ENCODE results near the gene PLXDC1. TPM values are rescaled to one million over a fixed set of nuclear protein-coding genes. Genes with fewer than 3 reads are reported as not detected.

The PLXDC1 gene
- total RNA-seq, 1 donor from 2014 or later, result 0.28 TPM

DNA sequence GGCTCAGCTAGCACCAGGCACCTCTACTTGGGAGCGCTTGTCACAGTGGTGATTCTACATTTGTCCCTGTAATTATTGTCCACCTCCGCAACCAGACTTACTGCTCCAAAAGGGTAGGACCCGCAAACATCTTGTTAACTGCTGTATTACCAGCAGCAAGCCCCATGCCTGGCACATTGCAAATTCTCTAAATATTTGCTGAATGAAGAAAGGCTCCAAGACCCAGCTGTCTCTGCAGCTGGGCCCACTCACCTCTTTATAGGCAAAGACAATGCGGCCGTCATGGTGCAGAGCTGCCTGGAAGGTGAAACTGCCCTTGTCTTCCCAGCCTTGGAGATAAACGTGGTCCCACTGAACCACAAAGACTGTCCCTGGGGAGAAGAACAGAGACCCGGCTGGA is 44.3 kb downstream of the PLXDC1 start:
- Mint-ChIP-seq H3K27me3 (ENCODE audit: low read depth) (no peaks in the 10 kb centered on the region), H3K4me3 (no peak overlapping the region), H3K36me3 (ENCODE audit: low read depth) (no peaks in the 10 kb centered on the region), H3K4me1 (peaks cover 12% of the 10 kb centered on the region), H3K9me3 (no peaks in the 10 kb centered on the region), H3K27ac (ENCODE audit: unreplicated experiment) (peak overlapping the region; percentile 71)
- TF ChIP-seq, protein P1, sequence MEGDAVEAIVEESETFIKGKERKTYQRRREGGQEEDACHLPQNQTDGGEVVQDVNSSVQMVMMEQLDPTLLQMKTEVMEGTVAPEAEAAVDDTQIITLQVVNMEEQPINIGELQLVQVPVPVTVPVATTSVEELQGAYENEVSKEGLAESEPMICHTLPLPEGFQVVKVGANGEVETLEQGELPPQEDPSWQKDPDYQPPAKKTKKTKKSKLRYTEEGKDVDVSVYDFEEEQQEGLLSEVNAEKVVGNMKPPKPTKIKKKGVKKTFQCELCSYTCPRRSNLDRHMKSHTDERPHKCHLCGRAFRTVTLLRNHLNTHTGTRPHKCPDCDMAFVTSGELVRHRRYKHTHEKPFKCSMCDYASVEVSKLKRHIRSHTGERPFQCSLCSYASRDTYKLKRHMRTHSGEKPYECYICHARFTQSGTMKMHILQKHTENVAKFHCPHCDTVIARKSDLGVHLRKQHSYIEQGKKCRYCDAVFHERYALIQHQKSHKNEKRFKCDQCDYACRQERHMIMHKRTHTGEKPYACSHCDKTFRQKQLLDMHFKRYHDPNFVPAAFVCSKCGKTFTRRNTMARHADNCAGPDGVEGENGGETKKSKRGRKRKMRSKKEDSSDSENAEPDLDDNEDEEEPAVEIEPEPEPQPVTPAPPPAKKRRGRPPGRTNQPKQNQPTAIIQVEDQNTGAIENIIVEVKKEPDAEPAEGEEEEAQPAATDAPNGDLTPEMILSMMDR (conservative IDR thresholded peaks at IDR 0.05), result no peak
- DNase-seq (ENCODE audit: low read depth, low spot score), result no peak

- Mint-ChIP-seq H3K27me3 (ENCODE audit: low read depth) (no peaks in the 10 kb centered on the region), H3K36me3 (ENCODE audit: low read depth) (no peaks in the 10 kb centered on the region), H3K4me3 (no peak overlapping the region), H3K4me1 (peaks cover 12% of the 10 kb centered on the region), H3K9me3 (no peaks in the 10 kb centered on the region), H3K27ac (ENCODE audit: unreplicated experiment) (no peak overlapping the region)
- DNase-seq (ENCODE audit: low read depth, low spot score), result no peak
- TF ChIP-seq, protein P1 (conservative IDR thresholded peaks at IDR 0.05), result no peak
Observed at GRCh38 chr17:39105705-39106104, 45.7 kb downstream of the PLXDC1 start.

DNA sequence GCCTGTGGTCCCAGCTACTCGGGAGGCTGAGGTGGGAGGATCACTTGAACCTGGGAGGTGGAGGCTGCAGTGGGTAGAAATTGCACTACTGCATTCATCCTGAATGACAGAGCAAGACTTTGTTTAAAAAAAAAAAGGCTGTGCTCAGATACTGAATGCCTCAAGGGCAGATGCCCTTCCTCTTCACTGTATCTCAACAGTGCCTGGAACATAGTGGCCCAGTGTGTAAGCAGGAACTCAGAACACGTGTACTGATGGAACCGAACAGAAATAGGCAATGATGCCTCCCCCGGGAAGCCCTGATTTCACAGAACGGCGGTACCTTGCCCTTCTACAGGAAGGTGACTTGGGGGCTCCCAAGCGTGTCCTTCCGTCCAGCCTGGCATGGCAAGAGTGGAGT is 46.8 kb downstream of the PLXDC1 start:
- no peak overlapping the region for H3K27ac Mint-ChIP-seq (ENCODE audit: unreplicated experiment)
- no peak overlapping the region for H3K4me3 Mint-ChIP-seq
- H3K36me3 Mint-ChIP-seq (ENCODE audit: low read depth), result no peaks in the 10 kb centered on the region
- TF ChIP-seq, protein P1 (conservative IDR thresholded peaks at IDR 0.05), result no peak
- no peaks in the 10 kb centered on the region for H3K9me3 Mint-ChIP-seq
- DNase-seq (ENCODE audit: low read depth, low spot score), result no peak
- no peaks in the 10 kb centered on the region for H3K27me3 Mint-ChIP-seq (ENCODE audit: low read depth)
- peaks cover 12% of the 10 kb centered on the region for H3K4me1 Mint-ChIP-seq

DNA sequence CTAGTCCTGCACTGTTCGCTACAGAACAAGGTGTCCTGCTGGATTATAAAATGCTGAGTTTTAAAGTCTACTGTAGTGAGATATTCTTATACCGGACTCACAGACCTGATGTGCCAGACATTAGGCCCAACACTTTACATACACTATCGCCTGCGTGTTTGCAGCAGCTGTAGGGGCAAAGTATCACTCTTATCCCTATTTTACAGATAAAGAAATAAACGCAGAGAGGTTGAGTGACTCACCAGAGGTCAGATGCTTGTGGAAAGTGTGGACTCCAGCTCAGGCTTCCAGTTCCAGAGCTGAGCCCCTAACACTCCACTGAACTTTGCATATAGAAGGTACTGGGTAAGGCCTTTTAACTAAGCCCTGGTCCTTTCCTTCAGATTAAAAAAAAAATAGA is 47.4 kb downstream of the PLXDC1 start:
- Mint-ChIP-seq H3K9me3 (no peaks in the 10 kb centered on the region), H3K36me3 (ENCODE audit: low read depth) (no peaks in the 10 kb centered on the region), H3K4me1 (peaks cover 12% of the 10 kb centered on the region), H3K27ac (ENCODE audit: unreplicated experiment) (no peak overlapping the region), H3K4me3 (no peak overlapping the region), H3K27me3 (ENCODE audit: low read depth) (no peaks in the 10 kb centered on the region)
- no peak for DNase-seq (ENCODE audit: low read depth, low spot score)
- TF ChIP-seq, protein P1 (conservative IDR thresholded peaks at IDR 0.05), result no peak

DNA sequence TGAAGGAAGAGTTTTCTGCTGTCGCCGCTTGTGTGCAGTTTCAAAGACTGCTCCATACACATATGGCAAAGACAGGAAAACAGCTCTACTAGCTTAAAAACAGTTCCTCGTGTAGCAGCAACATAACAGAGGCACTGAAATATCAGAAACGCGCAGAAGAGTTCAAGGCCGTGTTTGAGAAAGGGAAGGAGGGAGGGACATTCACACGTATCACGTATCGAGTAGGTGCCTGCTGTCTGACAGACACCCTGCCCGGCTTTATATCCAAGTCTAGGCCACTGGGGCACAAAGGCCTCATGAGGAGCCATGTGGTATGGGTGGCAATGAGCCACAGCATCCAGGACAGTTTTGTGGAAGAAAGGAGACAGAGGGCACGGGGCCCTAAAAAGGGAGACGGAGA is 50.3 kb downstream of the PLXDC1 start:
- TF ChIP-seq, protein P1 (conservative IDR thresholded peaks at IDR 0.05), result no peak
- DNase-seq (ENCODE audit: low read depth, low spot score), result no peak
- Mint-ChIP-seq H3K4me1 (peaks cover 15% of the 10 kb centered on the region), H3K36me3 (ENCODE audit: low read depth) (no peaks in the 10 kb centered on the region), H3K4me3 (no peak overlapping the region), H3K27ac (ENCODE audit: unreplicated experiment) (no peak overlapping the region), H3K27me3 (ENCODE audit: low read depth) (no peaks in the 10 kb centered on the region), H3K9me3 (no peaks in the 10 kb centered on the region)

DNA sequence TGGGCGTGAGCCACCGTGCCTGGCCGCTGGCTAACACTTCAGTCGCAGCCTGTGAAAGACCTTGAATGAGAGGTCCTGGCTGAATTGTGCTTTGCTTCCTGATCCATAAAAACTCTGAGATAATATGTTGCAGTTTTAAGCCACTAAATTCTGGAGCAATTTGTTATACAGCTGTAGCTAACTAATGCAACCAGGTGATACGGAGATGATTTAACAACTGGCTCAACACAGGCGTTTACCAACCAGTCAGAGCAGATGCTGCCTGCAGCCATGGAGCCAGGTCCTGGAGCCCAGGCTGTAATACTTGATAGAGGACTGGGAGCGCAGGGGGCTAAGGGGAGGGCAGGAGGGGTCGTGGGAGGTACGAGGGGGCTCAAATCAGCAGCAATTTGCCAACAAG is 50.9 kb downstream of the PLXDC1 start:
- no peak overlapping the region for H3K27ac Mint-ChIP-seq (ENCODE audit: unreplicated experiment)

More for the DNA sequence above, 50.9 kb downstream of the PLXDC1 start:
- Mint-ChIP-seq H3K4me3 (no peak overlapping the region), H3K36me3 (ENCODE audit: low read depth) (no peaks in the 10 kb centered on the region), H3K4me1 (peaks cover 15% of the 10 kb centered on the region), H3K27me3 (ENCODE audit: low read depth) (no peaks in the 10 kb centered on the region), H3K9me3 (no peaks in the 10 kb centered on the region)
- no peak for DNase-seq (ENCODE audit: low read depth, low spot score)
- TF ChIP-seq, protein P1 (conservative IDR thresholded peaks at IDR 0.05), result no peak
